ENCODE data around the gene C5orf46. TPM values are rescaled to one million over a fixed set of nuclear protein-coding genes. Genes with fewer than 3 reads are reported as not detected.

The C5orf46 gene
- total RNA-seq, 2 experiments from 2014 or later = not detected

GRCh38 chr5:147918899-147919298 is 12.6 kb upstream of the C5orf46 start:
- Histone ChIP-seq H3K4me3 (ENCODE audit: low read depth, low read length, poor library complexity, severe bottlenecking) (no peak overlapping the region), H3K4me2 (ENCODE audit: low read length) (no peak overlapping the region), H4K20me1 (ENCODE audit: insufficient read depth, low read length) (no peaks in the 10 kb centered on the region; the same call in 1 of the 2 replicates), H2AFZ (ENCODE audit: low read length) (no peak overlapping the region), H3K27ac (ENCODE audit: low read depth, low read length, poor library complexity, severe bottlenecking) (no peak overlapping the region), H3K36me3 (ENCODE audit: insufficient read depth, low read length) (no peaks in the 10 kb centered on the region), H3K79me2 (ENCODE audit: insufficient read depth, low read depth, low read length) (no peaks in the 10 kb centered on the region), H3K4me1 (ENCODE audit: insufficient read depth, low read length, poor library complexity, severe bottlenecking) (no peaks in the 10 kb centered on the region), H3K9me2 (ENCODE audit: insufficient read depth, low read length) (no peaks in the 10 kb centered on the region), H3K9me3 (ENCODE audit: low read length) (no peaks in the 10 kb centered on the region)
- TF ChIP-seq CTCF (conservative IDR thresholded peaks at IDR 0.05; ENCODE audit: low read length) (no peak), EZH2phosphoT487 (IDR thresholded peaks at IDR 0.05; ENCODE audit: borderline replicate concordance, low read depth, low read length) (no peak)
- no TSS peak for BruUV-seq (replicated peaks)
- intact Hi-C loops (cut with micrococcal nuclease; ENCODE audit: unreplicated experiment) = no loop called here
- ChIA-PET POLR2A (interaction anchor here (1.2 kb wide), 1 partner anchor 9 kb away, joined by 4 read pairs; no protein-coding TSS in a partner anchor), CTCF (ENCODE audit: unreplicated experiment) (no interaction called here)
- no peak for DNase-seq (ENCODE audit: low spot score)

- ChIA-PET POLR2A (no interaction called here), CTCF (ENCODE audit: unreplicated experiment) (no interaction called here)
- Histone ChIP-seq H3K27ac (ENCODE audit: low read depth, low read length, poor library complexity, severe bottlenecking) (no peak overlapping the region), H3K4me2 (ENCODE audit: low read length) (no peak overlapping the region), H3K4me1 (ENCODE audit: insufficient read depth, low read length, poor library complexity, severe bottlenecking) (no peaks in the 10 kb centered on the region), H3K4me3 (ENCODE audit: low read depth, low read length, poor library complexity, severe bottlenecking) (no peak overlapping the region), H3K9me2 (ENCODE audit: insufficient read depth, low read length) (no peaks in the 10 kb centered on the region), H3K36me3 (ENCODE audit: insufficient read depth, low read length) (no peaks in the 10 kb centered on the region), H3K9me3 (ENCODE audit: low read length) (no peaks in the 10 kb centered on the region), H2AFZ (ENCODE audit: low read length) (no peak overlapping the region), H4K20me1 (ENCODE audit: insufficient read depth, low read length) (no peaks in the 10 kb centered on the region; the same call in 1 of the 2 replicates), H3K79me2 (ENCODE audit: insufficient read depth, low read depth, low read length) (no peaks in the 10 kb centered on the region)
- intact Hi-C loops (cut with micrococcal nuclease; ENCODE audit: unreplicated experiment) = no loop called here
- BruUV-seq (replicated peaks) = no TSS peak
- DNase-seq (ENCODE audit: low spot score) = no peak
- no peak for TF ChIP-seq EZH2phosphoT487 (IDR thresholded peaks at IDR 0.05; ENCODE audit: borderline replicate concordance, low read depth, low read length)
- TF ChIP-seq CTCF (conservative IDR thresholded peaks at IDR 0.05; ENCODE audit: low read length) = no peak
Measured at GRCh38 chr5:147918101-147918685, 11.9 kb upstream of the C5orf46 start.

- H3K36me3 ChIP-seq (ENCODE audit: insufficient read depth, low read length) = no peaks in the 10 kb centered on the region
- DNase-seq (ENCODE audit: low spot score) = no peak
- no peak for TF ChIP-seq CTCF (conservative IDR thresholded peaks at IDR 0.05; ENCODE audit: low read length)
- TF ChIP-seq EZH2phosphoT487 (IDR thresholded peaks at IDR 0.05; ENCODE audit: borderline replicate concordance, low read depth, low read length) = no peak
- H4K20me1 ChIP-seq (ENCODE audit: insufficient read depth, low read length) = no peaks in the 10 kb centered on the region
- H3K9me3 ChIP-seq (ENCODE audit: low read length) = no peaks in the 10 kb centered on the region
- H3K9me2 ChIP-seq (ENCODE audit: insufficient read depth, low read length) = no peaks in the 10 kb centered on the region
- H2AFZ ChIP-seq (ENCODE audit: low read length) = no peak overlapping the region
- H3K27ac ChIP-seq (ENCODE audit: low read depth, low read length, poor library complexity, severe bottlenecking) = no peak overlapping the region
- H3K4me1 ChIP-seq (ENCODE audit: insufficient read depth, low read length, poor library complexity, severe bottlenecking) = no peaks in the 10 kb centered on the region
- H3K4me3 ChIP-seq (ENCODE audit: low read depth, low read length, poor library complexity, severe bottlenecking) = no peak overlapping the region
- no TSS peak for BruUV-seq (replicated peaks)
- intact Hi-C loops (cut with micrococcal nuclease; ENCODE audit: unreplicated experiment) = no loop called here
- ChIA-PET CTCF (ENCODE audit: unreplicated experiment) (no interaction called here), POLR2A (no interaction called here)
- H3K79me2 ChIP-seq (ENCODE audit: insufficient read depth, low read depth, low read length) = no peaks in the 10 kb centered on the region
- H3K4me2 ChIP-seq (ENCODE audit: low read length) = no peak overlapping the region
Measured at GRCh38 chr5:147913786-147914185, 7.4 kb upstream of the C5orf46 start.
